SW 1271 (cell line): ENCODE measurements around the gene FAXC.
A peak's percentile ranks its signal among the peaks of the same experiment; 100 is the strongest.
"Not testable (repeated sequence)": the region's sequence is repeated elsewhere in the genome, so short reads cannot be mapped to it uniquely, and the experiment has no call there.

Experiments used
- DNase-seq, 2 experiments: peaks; one replicate each; lab custom pipeline; 2025; lab: John Stamatoyannopoulos, UW

Gene FAXC

GRCh38 chr6:99341862-99342455 is 7.5 kb downstream of the FAXC start:
- DNase-seq, result no peak

- no peak for DNase-seq
These were observed 11.3 kb downstream of the FAXC start for GRCh38 chr6:99338188-99338587.

- DNase-seq, result not testable (repeated sequence)
These were observed 14.2 kb downstream of the FAXC start for GRCh38 chr6:99335298-99335697.

- peak; percentile 16 to 57 for DNase-seq
These were observed 14.8 kb downstream of the FAXC start for GRCh38 chr6:99334526-99335127.

GRCh38 chr6:99333068-99333467 is 16.4 kb downstream of the FAXC start:
- no peak for DNase-seq

- DNase-seq, result no peak
These were observed 17.9 kb downstream of the FAXC start for GRCh38 chr6:99331531-99331930.

- peak in 1 of 2 experiments; percentile 48 for DNase-seq
These were observed 19.3 kb downstream of the FAXC start for GRCh38 chr6:99330159-99330558.

- no peak for DNase-seq
These were observed 24.5 kb downstream of the FAXC start for GRCh38 chr6:99324996-99325395.

- DNase-seq, result no peak
These were observed 30.9 kb downstream of the FAXC start for GRCh38 chr6:99318566-99318965.

GRCh38 chr6:99312354-99312753 is 37.1 kb downstream of the FAXC start:
- no peak for DNase-seq

- no peak for DNase-seq
These were observed 38.9 kb downstream of the FAXC start for GRCh38 chr6:99310553-99310952.

GRCh38 chr6:99309557-99309956 is 39.9 kb downstream of the FAXC start:
- no peak for DNase-seq

GRCh38 chr6:99308788-99309187 is 40.7 kb downstream of the FAXC start:
- no peak for DNase-seq

GRCh38 chr6:99307295-99307907 is 42.1 kb downstream of the FAXC start:
- DNase-seq, result no peak

- no peak for DNase-seq
These were observed 43.1 kb downstream of the FAXC start for GRCh38 chr6:99306341-99306740.

- no peak for DNase-seq
These were observed 44.4 kb downstream of the FAXC start for GRCh38 chr6:99305021-99305554.

GRCh38 chr6:99297415-99297814 is 52.1 kb downstream of the FAXC start:
- no peak for DNase-seq

- no peak for DNase-seq
These were observed 52.5 kb downstream of the FAXC start for GRCh38 chr6:99297006-99297405.

GRCh38 chr6:99296261-99296660 is 53.2 kb downstream of the FAXC start:
- no peak for DNase-seq

- DNase-seq, result no peak
These were observed 54.2 kb downstream of the FAXC start for GRCh38 chr6:99295276-99295675.

- no peak for DNase-seq
These were observed 54.7 kb downstream of the FAXC start for GRCh38 chr6:99294786-99295185.

GRCh38 chr6:99289701-99290100 is 59.8 kb downstream of the FAXC start:
- no peak for DNase-seq

- DNase-seq, result no peak
These were observed 60.8 kb downstream of the FAXC start for GRCh38 chr6:99288668-99289067.
